HG02973 (cell line): Measurements from ENCODE around the gene CLDN5.

Source experiments
- ATAC-seq: cut with Tn5 transposase; IDR thresholded peaks from one replicate; pipeline ENCODE4 v1.9.1; 2021; ENCODE audit warnings: moderate library complexity; ENCODE audit not compliant: unreplicated experiment

CLDN5 gene

DNA sequence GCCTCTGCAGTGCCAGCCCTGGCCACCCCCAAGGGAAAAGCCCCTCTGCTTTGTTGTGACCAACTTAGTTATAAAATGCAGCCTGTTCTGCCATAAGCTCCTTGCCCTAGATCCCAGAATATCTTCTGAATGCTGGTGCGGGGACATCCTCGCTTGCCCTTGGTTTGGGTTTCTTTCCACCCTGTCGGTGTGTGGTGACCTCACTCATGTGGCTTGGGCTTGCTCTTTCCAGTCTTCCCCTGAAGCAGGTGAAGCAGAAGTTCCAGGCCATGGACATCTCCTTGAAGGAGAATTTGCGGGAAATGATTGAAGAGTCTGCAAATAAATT is 16.7 kb downstream of the CLDN5 start:
- no peak for ATAC-seq

DNA sequence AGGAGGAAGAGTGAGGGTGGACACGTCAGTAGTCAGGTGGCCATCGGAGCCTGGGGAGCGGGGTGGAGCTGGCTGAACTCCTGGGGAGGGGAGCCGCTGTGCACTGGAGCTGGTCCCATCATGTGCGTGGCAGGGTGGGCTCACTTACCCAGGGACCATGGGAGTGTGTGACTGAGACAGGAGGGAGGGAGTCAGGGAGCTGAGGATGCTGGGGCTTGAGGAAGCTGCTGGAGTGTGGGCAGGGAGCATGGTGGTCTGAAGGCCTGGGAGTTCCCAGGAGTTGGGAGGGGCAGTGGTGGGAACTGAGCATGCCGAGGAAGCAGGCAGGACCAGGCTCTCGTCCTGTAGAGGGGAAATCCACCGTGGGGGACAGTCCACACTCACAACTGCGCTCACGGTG is 18.0 kb downstream of the CLDN5 start:
- ATAC-seq = no peak

DNA sequence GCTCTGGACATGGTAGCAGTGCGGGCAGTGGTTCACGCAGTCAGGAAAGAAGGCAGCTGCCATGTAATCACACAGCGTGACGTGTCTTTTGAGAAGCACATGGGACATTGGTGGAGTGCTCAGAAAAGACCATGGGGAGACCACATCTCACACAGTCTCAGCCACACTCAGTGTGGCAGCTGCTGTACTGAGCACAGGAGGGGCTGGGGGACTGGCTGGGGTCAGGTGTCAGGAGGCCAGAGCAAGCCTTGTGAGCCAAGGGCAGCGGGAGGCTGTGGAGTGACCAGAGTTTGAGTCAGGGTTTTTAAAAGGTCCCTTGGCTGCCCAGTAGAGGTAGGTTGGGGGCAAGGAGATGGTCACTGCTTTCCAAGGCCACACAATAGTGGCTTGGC is 18.5 kb downstream of the CLDN5 start:
- no peak for ATAC-seq

DNA sequence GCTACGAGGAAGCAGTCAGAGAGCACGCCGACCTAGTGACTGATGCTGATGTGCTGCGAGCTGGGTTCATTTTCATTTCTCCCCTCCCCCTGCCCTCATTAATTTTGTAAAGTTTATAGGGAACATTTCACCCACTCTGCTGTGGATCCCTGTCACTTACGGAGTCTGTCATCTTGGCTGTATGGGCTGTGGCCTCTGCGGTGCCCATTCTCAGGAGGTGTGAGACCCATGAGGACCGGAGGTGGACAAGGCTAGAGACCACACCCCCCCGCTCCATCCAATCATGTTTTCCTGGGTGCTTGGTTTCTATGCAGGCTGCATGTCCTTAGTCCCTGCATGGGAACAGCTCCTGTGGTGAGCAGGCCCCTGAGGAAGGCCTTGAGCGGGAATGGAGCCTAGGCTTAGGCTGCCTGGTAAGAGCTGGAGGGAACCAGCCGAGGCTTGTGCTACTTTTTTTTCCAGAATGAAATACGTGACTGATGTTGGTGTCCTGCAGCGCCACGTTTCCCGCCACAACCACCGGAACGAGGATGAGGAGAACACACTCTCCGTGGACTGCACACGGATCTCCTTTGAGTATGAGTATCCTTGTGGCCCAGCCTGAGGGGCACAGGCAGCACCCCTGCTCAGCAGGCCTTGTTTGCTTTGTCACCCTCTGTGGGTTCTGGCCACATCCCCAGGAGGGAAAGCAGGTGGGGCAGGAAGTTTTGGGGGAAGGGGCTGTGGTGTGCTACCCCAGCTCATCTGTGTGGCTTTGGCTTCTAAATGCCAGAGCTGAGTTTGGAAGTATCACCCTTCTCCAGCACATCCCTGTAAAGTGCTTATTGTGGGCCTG is 19.1 kb downstream of the CLDN5 start:
- ATAC-seq = no peak

DNA sequence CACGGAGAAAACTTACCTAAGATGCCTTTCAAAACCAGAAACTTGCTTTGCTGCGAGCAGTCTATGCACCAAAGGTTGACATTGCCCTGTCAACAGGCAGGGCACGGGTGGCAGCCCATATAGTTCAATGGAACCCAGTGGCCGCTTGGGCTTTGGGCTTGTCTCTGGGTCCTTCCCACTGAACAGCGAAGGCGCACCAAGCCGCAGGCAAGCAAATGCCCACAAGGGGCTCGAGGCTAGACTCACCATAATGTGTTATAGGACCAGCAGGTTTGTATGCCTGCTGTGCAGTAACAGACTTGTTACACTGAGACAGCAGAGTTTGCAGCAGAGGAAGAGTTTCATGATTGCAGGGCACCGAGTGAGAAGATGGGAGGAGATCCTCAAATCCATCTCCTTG is 20.3 kb downstream of the CLDN5 start:
- ATAC-seq = no peak

DNA sequence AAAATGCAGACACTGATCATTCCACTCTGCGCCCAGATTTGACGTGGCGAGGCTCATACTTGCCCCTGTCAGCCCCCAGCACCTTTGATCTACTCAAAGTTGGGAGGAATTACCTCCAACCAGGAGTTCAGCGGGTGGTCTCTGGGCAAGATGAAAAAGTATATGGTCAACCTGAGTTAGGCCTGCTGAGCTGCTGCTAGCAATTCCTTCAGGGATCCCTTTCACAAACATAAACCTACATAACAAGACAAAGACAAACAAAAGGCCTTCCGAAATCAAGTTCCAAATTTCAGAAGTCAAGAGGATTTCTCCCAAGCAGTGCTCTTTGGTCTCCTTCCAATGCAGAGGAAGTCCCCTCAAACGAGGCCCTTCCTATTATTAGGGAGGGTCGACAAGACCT is 20.8 kb downstream of the CLDN5 start:
- no peak for ATAC-seq

DNA sequence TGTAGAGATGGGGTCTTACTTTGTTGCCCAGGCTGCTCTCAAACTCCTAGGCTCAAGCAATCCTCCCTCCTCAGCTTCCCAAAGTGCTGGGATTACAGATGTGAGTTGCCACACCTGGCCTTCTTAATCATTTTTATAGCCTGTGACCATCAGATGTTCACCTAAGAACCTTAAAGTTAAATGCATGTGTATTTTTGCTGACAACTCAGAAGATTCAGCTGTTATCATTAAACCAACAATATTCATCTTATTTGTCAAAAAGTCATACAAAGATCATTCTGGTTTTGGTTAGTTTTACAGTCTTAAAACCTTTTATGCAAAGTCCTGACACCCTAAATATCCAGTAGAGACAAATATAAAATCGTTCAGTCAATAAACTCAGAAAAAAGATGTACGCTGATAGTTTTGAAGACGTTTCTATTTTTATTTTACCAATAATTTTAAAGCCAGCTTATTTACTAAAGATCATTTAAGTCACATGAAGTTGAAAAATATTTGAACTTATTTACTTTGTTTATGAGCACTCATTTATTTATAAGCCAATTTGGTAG is 22.2 kb downstream of the CLDN5 start:
- ATAC-seq = no peak

DNA sequence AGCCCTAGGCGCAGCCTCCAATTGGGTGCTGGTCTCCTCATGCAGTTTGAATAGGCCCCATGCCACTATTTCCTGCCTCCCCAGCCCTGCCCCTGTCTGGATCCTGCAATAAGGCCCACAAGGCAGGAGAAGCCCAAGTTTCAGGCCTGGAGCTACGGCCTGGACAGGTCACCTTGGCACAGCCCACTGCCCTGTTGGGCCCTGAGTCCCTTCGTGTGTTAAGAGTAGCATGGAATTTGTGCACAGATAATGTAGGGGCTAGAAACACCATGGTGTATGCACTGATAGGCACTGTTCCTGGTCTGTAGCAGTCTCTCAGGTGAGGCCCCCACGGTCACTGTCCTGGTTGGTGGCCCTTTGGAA is 24.3 kb downstream of the CLDN5 start:
- no peak for ATAC-seq

DNA sequence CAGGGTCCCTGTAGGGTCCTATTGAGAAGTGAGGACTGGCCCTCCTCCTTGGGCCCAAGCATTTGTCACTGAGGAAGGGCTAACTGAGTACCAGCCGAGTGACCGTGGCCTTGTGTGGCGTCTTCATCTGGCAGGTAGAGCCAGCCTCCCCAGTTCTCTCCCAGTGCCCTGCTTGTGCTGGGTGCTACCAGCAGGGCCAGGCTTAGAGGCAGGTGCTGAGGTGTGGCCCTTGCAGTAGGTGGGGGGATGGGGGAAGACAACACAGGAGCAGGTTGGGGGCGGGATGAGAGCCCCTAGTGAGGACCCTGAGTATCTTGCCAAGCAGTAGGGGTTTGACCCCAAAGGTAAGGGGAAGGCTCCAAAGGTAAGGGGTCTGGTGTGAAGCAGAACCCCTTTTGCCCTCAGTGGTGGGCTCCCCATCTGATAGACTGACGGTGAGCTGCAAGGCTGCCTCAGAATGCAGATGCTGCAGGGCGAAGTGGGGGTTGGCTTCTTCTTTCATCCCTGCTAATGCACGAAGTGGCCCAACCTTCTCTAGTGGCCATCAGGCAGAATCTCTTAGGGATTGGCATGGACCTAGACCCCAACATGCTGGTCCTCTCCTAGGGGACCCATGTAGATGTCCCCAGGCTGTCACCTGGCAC is 24.9 kb downstream of the CLDN5 start:
- ATAC-seq = no peak

DNA sequence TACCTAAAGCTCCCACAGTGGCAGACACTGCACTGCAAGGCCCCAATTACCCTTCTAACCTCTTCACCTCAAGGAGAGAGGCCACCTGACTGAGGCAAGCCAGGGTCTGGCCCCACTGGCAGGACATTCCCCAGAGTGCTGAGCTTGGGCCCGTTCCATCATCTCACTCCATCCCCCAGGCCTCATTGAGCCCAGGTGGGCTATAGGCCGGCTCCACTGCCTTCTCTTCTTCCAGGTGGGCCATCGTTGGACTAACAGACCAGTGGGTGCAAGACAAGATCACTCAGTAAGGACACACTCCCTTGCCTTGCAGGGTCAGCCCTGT is 25.4 kb downstream of the CLDN5 start:
- no peak for ATAC-seq

DNA sequence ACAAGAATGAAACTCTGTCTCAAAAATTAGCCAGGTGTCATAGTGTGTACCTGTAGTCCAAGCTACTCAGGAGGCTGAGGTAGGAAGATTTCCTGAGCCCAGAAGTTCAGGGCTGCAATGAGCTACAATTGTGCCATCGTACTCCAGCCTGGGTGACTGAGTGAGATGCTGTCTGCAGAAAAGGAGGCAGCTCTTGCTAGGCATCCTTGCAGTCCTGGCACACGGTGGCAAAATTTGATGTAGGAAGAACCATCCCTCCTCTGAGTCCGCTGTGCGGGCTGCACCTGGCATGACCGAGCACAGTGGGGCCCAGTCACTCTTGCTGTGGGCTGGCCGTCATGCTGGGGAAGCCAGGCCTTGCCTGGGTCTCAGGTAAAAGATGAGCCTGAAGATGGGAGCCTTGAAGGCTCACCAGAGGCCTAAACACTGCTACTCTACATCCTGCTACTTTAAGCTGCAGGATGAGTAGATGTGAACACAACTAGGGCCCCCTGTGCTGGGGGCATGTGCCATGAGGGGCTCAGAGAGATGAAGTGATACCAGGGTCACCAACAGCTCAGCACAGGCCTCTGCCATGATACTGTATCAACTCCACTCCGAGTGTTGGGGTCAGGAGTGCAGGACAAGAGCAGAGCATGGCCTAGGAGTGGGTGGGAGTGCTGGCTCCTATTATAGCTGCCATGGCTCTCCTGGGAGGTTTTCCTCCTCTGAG is 25.9 kb downstream of the CLDN5 start:
- no peak for ATAC-seq

DNA sequence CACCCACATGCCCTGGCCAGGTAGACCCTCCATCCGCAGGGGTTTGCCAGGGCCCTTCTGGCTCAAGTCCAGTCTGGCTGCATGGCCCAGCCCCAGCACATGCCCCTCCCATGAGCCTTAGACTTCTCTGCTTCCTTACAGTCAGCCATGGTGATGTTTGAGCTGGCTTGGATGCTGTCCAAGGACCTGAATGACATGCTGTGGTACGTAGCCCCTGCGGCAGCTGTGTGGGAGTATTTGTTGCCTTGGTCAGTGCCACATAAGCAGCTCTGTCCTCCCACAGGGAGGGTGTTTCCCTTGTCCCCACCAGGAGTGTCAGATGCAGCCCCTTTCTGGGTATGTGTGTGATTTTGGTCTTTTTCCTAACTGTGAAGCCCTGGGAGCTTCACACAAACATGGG is 27.0 kb downstream of the CLDN5 start:
- ATAC-seq = no peak

DNA sequence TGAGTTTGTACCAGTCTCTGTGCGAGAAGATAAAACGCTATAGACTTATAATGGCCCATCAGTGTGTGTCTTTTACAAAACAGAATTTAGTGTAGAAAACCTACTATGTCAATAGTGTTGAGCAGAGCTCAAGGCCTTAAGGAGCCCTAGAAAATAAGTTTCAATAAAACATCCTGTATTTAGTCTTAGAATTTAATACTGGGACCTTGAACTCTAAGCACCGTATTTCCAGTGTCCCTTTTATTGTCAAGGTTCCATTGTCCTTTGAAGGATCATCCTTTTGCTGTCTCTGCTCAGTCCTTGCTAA is 27.9 kb downstream of the CLDN5 start:
- no peak for ATAC-seq

DNA sequence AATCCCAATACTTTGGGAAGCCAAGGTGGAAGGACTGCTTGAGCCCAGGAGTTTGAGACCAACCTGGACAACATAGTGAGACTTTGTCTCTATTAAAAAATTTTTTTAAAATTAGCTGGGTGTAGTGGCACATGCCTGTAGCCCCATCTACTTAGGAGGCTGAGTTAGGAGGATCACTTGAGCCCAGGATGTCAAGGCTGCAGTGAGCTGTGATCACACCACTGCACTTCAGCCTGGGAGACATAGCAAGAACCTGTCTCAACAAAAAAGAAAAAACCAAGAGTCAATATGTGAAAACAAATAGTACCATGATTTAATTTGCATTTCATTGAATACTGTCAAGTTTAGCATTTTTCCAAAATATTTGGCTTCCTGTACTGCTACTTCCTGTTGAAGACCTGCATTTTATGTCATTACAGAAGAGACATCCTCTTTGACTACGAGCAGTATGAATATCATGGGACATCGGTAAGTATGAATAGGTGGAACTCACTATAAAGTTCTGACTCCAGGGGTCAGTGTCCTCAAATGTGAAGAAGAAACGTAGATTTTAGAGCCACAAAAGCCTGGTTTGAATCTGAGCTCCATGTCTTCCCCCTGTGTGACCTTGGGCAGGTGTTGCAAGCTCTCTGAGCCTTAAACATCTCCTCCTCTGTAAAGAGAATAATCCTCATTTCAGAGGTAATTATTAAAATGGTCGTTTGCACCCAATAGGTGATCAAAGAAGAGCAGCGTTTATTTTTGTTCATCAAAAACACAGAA is 28.5 kb downstream of the CLDN5 start:
- ATAC-seq = no peak

DNA sequence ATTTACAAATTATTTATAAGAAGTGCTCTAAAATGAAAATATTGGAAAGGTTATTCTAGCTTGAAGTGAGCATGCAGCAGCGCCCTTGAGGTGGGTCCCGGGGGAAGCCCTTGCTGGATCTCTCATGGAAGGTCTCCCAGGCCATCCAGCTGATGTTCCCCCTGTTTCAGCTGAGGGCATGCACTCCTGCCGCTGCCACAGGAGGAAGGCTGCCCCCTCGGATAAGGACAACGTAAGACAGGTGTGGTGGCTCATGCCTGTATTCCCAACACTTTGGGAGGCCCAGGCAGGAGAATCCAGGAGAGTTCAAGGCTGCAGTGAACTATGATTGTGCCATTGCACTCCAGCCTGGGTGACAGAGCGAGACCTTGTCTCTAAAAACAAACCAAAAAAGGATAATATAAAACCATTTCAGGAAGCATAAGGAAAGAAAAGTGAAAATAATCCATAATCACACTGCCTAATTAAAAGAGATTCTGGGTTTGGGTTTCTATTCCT is 29.5 kb downstream of the CLDN5 start:
- no peak for ATAC-seq

DNA sequence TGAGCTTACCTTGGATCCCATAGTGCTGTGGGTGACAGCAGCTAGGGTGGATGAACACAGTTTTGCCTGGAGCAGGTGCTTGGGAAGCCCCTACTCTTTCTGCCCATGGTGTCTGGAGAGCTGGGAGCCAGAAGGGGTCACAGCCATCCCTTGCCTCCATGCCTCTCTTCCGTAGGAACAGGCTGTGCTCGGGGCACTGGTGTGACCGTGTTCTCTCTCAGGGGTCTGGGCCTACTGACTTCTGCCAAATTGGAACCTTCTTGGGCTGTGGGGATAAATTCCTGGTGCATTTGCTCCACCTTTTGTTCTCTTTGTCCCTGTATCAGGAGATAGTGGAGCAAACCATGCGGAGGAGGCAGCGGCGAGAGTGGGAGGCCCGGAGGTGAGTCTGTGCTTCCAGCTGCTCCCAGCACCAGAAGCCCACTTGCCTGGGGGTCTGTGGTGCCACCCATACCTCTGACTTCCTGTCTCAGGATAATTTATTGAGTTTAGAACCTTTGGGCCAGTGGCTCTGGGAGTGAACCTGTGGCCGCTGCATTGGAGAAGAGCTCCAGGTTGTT is 30.1 kb downstream of the CLDN5 start:
- no peak for ATAC-seq

DNA sequence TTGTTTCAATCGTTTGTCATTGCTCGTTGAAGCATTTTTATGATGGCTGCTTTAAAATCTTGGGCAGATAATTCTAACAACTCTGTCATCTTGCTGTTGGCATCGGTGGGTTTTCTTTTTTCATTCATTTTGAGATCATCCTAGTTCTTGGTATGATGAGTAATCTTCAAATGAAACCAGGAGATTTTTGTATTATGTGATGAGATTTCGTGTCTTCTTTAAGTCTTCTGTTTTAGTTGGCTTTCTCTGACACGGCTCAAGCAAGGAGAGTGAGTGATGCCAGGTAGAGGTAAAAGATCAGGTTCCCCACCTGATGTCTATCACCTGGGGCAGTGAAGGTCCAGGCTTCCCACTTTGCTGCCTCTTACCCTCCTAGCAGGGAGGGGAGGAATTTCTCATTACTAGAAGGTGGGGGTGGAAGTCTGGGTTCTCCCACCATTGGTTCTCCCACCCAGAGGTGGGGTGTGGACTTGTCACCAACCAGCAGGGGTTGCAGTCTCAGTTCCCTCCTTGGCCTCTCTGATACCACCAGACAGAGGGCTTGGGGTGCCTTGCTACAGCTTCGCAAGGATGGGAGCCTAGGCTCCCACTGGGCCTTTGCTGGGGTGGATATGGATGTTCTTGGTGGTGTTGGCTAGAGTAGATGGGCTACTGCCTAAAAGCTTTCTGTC is 31.6 kb downstream of the CLDN5 start:
- no peak for ATAC-seq

DNA sequence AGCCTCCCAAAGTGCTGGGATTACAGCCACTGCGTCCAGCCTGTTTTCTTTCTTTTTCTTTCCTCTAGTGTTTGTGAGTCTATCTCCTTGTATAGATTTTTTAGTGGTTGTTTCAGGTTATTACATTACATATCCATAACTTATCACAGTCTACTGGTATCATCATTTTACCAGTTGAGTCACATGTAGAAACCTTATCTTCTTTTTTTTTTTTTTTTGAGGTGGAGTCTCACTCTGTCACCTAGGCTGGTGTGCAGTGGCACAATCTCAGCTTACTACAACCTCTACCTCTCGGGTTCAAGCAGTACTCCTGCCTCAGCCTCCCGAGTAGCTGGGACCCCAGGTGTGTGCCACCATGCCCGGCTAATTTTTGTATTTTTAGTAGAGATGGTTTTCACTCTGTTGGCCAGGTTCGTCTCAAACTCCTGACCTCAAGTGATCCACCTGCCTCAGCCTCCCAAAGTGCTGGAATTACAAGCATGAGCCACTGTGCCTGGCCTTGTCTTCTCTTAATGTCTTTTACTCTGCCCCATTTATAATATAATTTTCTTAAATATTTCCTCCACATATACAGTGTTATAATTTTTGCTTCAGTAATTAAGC is 33.5 kb downstream of the CLDN5 start:
- no peak for ATAC-seq

DNA sequence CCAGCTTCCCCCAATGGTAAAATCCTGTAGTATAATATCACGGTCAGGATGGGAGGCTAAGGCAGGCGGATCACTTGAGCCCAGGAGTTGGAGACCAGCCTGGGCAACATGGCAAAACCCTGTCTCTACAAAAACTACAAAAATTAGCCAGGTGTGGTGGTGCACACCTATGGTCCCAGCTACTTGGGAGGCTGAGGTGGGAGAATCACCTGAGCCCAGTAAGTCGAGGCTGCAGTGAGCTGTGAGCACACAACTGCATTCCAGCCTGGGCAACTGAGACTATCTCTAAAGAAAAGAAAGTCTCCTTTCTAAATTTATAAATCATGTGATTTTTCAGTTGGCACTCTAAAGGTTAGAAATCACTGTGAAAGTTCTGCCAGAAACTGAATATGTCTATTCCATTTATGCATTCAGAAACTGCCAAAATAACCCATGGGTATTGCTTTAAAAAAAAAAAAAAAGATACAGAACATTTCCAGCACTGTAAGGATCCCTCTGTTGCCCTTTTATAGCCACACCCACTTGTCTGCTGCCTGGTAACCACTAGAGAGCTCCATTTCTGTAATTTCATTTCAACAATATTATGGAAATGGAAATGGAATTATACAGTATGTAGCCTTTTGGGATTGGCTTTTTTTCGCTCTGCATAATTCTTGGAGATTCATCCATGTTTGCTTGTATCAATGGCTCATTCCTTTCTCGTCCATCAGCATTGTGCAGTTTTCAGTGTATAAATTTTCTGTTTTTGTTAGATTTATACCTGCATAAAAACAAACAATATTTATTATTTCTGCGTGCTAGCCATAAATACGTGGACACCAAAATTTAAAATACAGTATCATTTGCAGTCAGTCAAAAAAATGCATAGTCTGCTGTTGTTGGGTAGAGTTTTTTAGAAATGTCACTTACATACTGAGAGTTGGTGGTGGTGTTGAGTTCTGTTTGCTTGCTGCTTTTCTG is 35.0 kb downstream of the CLDN5 start:
- no peak for ATAC-seq
